MM.1S (cell line): Measurements from ENCODE around the gene SMARCD3.

Source experiments
- DNase-seq: peaks from one replicate; pipeline ENCODE4 v3.0.0-alpha.2; 2015
- H2AFZ ChIP-seq: fragments of 300-600 bp; sonication (generic); 2 replicates; pipeline ENCODE4 v1.6.0; 2016; ENCODE audit warnings: antibody characterized with exemption, low read length
- H3F3A ChIP-seq: fragments of 300-600 bp; sonication (generic); 2 replicates; pipeline ENCODE4 v1.6.1; 2016; ENCODE audit warnings: mild to moderate bottlenecking, antibody characterized with exemption, low read length, moderate library complexity, mixed read lengths; ENCODE audit not compliant: insufficient read depth
- H3K27ac ChIP-seq: fragments of 300-600 bp; sonication (generic); 2 replicates; pipeline ENCODE4 v1.5.1; 2016; ENCODE audit warnings: mild to moderate bottlenecking, low read length
- H3K27me3 ChIP-seq: fragments of 300-600 bp; sonication (generic); replicated peaks from 2 replicates; pipeline ENCODE4 v1.6.0; 2016; ENCODE audit warnings: low read length; ENCODE audit not compliant: insufficient read depth
- H3K36me3 ChIP-seq: fragments of 300-600 bp; sonication (generic); replicated peaks from 2 replicates; pipeline ENCODE4 v1.6.1; 2016; ENCODE audit warnings: mild to moderate bottlenecking, low read length, mixed read lengths; ENCODE audit not compliant: insufficient read depth
- H3K4me1 ChIP-seq: fragments of 300-600 bp; sonication (generic); 2 replicates; pipeline ENCODE4 v1.6.1; 2016; ENCODE audit warnings: low read length, mixed read lengths
- H3K4me2 ChIP-seq: fragments of 300-600 bp; sonication (generic); 2 replicates; pipeline ENCODE4 v1.6.0; 2016; ENCODE audit warnings: low read depth, low read length
- H3K4me3 ChIP-seq: fragments of 300-600 bp; sonication (generic); 2 replicates; pipeline ENCODE4 v1.5.1; 2016; ENCODE audit warnings: low read length, mixed read lengths
- H3K79me2 ChIP-seq: fragments of 300-600 bp; sonication (generic); 2 replicates; pipeline ENCODE4 v1.6.1; 2016; ENCODE audit warnings: mixed run types, low read length, mixed read lengths
- H3K9ac ChIP-seq: fragments of 300-600 bp; sonication (generic); 2 replicates; pipeline ENCODE4 v1.6.1; 2016; ENCODE audit warnings: low read length, mixed read lengths
- H3K9me2 ChIP-seq: fragments of 300-600 bp; sonication (generic); replicated peaks from 2 replicates; pipeline ENCODE4 v1.6.1; 2016; ENCODE audit warnings: mild to moderate bottlenecking, low read length, mixed read lengths; ENCODE audit not compliant: insufficient read depth
- H3K9me3 ChIP-seq: fragments of 300-600 bp; sonication (generic); replicated peaks from 2 replicates; pipeline ENCODE4 v1.6.1; 2016; ENCODE audit warnings: mild to moderate bottlenecking, low read length, mixed read lengths; ENCODE audit not compliant: insufficient read depth
- H4K20me1 ChIP-seq: fragments of 300-600 bp; sonication (generic); 2 replicates; pipeline ENCODE4 v1.6.1; 2016; ENCODE audit warnings: mild to moderate bottlenecking, low read length, moderate library complexity, mixed read lengths; ENCODE audit not compliant: insufficient read depth
- EZH2 ChIP-seq: fragments of 300-600 bp; sonication (generic); optimal IDR thresholded peaks from 2 replicates; pipeline ENCODE3; 2017; ENCODE audit warnings: low read depth, mild to moderate bottlenecking, antibody characterized with exemption, low read length, mixed read lengths
- EZH2phosphoT487 ChIP-seq: fragments of 300-600 bp; sonication (generic); IDR thresholded peaks from 2 replicates; pipeline ENCODE4 v1.6.1; 2018; ENCODE audit warnings: antibody characterized with exemption, low read length
- TF ChIP-seq, protein P1 (sequence below): fragments of 300-600 bp; sonication (generic); IDR thresholded peaks from 2 replicates; pipeline ENCODE4 v1.5.1; 2016; ENCODE audit warnings: antibody characterized with exemption, low read length, mixed read lengths

The SMARCD3 gene

DNA sequence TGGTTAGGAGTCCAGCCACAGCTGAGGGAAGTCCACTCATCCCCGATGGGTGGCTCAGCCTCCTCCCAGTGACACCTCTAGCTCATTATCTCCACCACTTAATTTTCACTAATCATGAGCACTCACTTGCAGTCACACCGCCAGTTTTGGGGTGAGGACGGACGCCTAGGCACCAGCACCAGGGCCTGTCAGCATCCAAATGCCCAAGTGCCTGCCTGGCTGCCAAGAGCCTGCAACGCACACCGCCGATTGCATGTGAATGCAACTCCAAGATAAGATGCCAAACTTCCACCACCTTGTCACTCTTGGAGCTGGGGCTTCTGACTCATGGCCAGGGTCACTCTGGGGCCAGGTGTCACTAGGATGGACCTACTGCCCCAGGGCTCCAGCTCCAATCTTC lies 24.4 kb upstream of the SMARCD3 start:
- H3K9me3 ChIP-seq = no peaks in the 10 kb centered on the region
- H3K27me3 ChIP-seq = peaks cover 67% of the 10 kb centered on the region
- TF ChIP-seq EZH2phosphoT487 = no peak
- TF ChIP-seq, protein P1, sequence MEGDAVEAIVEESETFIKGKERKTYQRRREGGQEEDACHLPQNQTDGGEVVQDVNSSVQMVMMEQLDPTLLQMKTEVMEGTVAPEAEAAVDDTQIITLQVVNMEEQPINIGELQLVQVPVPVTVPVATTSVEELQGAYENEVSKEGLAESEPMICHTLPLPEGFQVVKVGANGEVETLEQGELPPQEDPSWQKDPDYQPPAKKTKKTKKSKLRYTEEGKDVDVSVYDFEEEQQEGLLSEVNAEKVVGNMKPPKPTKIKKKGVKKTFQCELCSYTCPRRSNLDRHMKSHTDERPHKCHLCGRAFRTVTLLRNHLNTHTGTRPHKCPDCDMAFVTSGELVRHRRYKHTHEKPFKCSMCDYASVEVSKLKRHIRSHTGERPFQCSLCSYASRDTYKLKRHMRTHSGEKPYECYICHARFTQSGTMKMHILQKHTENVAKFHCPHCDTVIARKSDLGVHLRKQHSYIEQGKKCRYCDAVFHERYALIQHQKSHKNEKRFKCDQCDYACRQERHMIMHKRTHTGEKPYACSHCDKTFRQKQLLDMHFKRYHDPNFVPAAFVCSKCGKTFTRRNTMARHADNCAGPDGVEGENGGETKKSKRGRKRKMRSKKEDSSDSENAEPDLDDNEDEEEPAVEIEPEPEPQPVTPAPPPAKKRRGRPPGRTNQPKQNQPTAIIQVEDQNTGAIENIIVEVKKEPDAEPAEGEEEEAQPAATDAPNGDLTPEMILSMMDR = no peak
- TF ChIP-seq EZH2 = no peak
- H3K9ac ChIP-seq = no peak overlapping the region
- H3K4me3 ChIP-seq = no peak overlapping the region
- no peak overlapping the region for H3K27ac ChIP-seq
- no peaks in the 10 kb centered on the region for H4K20me1 ChIP-seq
- no peaks in the 10 kb centered on the region for H3F3A ChIP-seq
- H3K9me2 ChIP-seq = no peaks in the 10 kb centered on the region
- DNase-seq = no peak
- H3K4me2 ChIP-seq = no peak overlapping the region
- H3K79me2 ChIP-seq = no peaks in the 10 kb centered on the region
- no peaks in the 10 kb centered on the region for H3K36me3 ChIP-seq
- H2AFZ ChIP-seq = no peak overlapping the region
- H3K4me1 ChIP-seq = no peaks in the 10 kb centered on the region

GRCh38 chr7:151272405-151272804 lies 23.9 kb upstream of the SMARCD3 start:
- Histone ChIP-seq H3K9me2 (no peaks in the 10 kb centered on the region), H3K79me2 (no peaks in the 10 kb centered on the region), H3K4me2 (no peak overlapping the region), H3K9me3 (no peaks in the 10 kb centered on the region), H3K27me3 (peaks cover 67% of the 10 kb centered on the region), H3K36me3 (no peaks in the 10 kb centered on the region), H3K27ac (no peak overlapping the region), H3K4me3 (no peak overlapping the region), H2AFZ (no peak overlapping the region), H3K4me1 (no peaks in the 10 kb centered on the region), H3K9ac (no peak overlapping the region), H3F3A (no peaks in the 10 kb centered on the region), H4K20me1 (no peaks in the 10 kb centered on the region)
- no peak for DNase-seq
- TF ChIP-seq, protein P1 = no peak
- no peak for TF ChIP-seq EZH2
- no peak for TF ChIP-seq EZH2phosphoT487

DNA sequence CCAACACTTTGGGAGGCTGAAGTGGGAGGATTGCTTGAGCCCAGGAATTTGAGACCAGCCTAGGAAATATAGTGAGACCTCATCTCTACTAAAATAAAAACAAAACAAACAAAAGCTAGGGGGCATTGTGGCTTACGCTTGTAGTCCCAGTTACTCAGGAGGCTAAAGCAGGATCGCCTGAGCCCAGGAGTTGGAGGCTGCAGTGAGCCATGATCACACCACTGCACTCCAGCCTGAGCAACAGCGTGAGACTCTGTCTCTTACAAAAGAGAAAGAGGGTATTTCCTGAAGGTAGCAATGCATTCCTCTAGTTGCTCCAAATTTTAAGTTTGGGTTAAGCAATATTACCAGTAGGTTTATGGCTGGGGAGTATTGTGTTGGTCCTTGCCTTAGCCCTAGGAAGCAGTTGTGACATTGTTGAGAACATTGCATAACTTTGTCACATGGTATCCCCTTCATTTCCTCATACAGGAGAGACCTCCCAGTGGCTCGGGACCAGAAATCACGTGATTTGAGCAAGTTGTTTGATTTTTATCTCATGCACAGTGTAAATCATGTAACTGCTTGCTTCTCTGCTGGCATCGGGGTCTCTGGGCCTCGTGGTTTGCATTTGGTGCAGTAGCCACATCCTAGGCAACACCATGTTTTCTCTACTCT lies 23.3 kb upstream of the SMARCD3 start:
- Histone ChIP-seq H3K9me3 (no peaks in the 10 kb centered on the region), H2AFZ (no peak overlapping the region), H3K9ac (no peak overlapping the region), H3K27ac (no peak overlapping the region), H3K4me1 (no peaks in the 10 kb centered on the region), H4K20me1 (no peaks in the 10 kb centered on the region), H3K4me3 (no peak overlapping the region), H3K27me3 (peaks cover 70% of the 10 kb centered on the region), H3K4me2 (no peak overlapping the region), H3F3A (no peaks in the 10 kb centered on the region), H3K79me2 (no peaks in the 10 kb centered on the region), H3K36me3 (no peaks in the 10 kb centered on the region), H3K9me2 (no peaks in the 10 kb centered on the region)
- DNase-seq = no peak
- TF ChIP-seq EZH2phosphoT487 = no peak
- TF ChIP-seq, protein P1 = no peak
- no peak for TF ChIP-seq EZH2
